ENCODE results near the gene PTCD3.

The PTCD3 gene

DNA sequence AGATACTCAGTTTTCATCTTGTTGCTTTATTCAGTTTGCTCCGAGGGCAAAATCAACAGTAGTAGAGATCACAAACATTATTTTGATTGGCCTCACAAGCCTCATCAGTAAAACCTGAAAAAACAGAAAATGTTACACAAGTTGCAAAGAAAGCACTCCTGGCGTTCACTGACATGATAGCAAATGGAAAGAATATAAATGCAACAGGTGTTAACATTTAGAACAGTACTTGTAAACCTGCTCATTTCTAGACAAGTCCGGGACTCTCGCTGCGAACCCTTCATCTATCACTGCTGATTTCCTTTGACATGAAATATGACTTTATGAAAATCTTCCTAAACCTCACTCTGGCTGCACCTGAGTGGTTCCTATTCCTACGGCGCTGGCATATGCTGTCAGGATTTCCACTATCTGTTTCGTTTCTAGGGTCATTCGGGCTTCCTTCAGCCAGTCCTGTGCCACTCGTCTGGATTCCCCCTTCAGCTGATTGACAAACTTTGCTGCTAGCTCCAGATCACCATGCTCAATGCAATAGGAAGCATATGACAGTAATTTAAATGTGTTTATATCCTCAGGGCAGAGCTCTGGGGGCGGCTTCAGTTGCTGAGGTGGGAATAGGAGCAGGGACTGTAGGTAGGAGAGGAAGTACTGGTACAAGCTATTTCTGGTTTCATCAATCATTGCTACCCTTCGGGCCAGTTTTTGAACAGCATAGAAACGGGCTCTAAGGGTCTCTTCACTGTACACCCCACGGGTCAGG lies 38.1 kb downstream of the PTCD3 start:
- no peak for DNase-seq (ENCODE audit: low read depth)

DNA sequence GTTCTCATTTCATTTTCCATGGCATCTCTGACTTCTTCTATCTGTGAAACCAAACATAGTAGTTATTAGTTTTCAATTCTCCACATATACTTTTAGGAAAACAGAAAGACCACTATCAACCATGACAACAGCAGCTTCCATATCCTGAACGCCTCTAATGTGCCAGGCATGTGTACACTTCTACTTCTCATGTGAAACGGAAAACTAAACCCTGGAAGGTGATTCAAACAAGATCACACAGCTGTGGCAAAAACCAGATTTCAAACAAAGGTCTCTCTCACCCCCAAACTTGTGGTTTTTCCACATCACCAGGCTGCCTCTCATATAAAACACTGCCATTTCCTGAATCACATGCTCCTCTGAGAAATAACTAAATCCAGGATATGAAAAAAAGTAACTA lies 41.8 kb downstream of the PTCD3 start:
- DNase-seq (ENCODE audit: low read depth): no peak

DNA sequence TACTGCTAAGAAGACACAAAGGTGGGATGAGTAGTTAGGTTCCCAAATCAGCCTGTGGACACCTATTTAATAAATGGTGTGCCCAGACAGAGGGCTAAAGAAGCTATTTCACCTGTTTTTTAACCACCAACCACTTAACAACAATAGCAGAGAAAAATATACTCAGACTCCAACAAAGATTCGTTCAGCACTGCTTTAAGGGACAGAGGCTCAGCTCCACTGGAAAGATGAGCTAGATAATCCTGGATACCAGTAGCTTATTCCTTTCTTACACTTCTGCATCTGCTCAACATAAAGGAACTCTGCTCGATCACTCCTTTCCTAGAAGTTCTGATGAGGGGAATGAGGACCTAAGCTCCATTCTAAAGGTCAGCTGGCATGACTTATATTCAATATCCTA lies 44.5 kb downstream of the PTCD3 start:
- no peak for DNase-seq (ENCODE audit: low read depth)

DNA sequence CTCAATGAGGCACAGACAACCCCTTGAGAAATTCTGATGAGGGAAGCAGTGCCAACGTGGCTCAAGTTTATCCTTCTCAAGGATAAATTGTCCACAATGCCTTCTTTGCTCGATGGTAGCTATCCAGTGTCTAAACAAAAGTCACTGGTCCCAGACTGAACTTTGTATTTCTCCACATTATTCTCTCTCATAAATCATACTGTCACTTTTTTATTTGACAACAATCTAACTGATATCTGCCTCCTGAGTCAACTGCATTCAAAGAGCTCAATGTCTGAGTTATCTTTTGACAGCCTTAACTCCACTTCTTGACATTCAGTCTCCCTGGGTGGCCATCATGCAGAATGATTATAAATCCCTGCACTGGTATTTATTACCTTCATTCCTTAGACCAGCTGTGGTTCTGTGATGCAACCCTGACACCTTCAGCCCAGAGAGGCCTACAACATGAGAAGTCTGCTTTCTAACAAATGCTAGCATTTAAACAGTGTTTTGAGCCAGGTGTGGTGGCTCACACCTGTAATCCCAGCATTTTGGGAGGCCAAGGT lies 51.0 kb downstream of the PTCD3 start:
- DNase-seq (ENCODE audit: low read depth): no peak

DNA sequence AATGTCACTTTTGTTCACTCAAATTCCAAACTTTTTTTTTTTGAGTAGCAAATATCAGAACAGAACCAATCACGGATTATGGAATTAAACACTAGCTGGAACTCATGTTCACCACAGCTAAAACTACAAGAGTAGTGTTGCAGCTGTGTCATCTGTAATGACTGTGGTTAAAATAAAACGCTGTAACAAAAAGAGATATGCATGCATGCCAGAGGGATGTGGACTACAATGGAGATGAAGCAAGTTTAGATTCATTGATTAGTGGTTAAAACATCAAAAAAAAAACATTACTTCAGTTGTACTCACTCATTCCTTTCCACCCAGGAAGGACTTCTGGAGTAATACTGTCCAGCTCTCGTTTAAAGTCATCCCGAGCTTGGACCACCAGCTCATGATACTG lies 52.3 kb downstream of the PTCD3 start:
- DNase-seq (ENCODE audit: low read depth): no peak

DNA sequence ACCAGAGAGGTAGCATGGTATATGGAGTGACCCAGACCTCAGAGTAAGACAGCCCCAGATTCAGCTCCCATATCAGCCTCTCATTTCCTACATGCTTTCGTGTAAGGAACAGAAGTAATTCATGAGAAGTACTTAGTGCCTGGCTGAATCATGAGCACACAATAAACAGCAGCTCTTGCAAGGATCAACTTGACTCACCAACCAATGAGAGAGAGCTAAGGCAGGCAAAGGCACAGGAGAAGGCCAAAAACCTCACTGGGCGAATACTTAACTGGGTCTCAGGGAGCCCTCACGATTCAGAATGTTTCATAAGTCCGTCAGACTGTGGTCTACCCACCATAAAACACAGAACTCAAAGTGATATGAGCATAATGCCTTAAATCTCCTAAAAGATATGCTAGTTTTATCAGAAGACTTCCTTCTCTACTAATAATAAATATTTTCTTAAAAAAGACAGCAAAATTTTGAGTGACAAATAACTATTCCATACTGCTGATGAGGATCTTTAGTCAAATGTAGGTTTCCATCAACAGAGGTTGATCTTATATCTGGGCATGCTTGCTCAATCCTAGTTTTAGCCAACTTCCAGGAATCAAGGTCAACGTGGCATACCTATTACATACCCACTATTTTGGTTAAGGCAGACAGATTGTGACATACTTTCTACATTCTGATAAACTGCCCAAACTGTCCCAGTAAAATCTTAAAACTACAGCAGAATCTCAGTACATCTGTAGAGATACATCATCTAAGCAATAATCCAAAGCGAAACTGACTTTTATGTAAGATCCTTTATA lies 54.3 kb downstream of the PTCD3 start:
- no peak for DNase-seq (ENCODE audit: low read depth)

DNA sequence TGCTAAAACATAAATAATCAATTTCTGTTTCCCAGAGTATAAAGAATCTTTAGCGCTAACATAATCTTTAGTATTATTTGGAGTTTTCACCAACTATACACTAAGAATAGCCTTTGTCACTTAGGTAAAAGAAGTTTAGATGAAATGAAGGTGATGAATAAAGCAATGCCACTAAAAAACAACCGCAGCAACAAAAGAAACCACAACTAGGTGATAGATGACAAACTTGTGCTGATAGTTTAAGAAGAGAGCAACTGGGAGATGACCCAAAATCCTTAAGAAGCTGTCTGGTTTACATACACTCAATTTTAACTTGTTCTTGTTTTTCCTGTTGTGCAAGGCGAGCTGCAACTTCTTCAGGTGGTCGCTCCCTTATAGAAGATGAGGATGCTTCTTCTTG lies 64.4 kb downstream of the PTCD3 start:
- DNase-seq (ENCODE audit: low read depth): no peak

DNA sequence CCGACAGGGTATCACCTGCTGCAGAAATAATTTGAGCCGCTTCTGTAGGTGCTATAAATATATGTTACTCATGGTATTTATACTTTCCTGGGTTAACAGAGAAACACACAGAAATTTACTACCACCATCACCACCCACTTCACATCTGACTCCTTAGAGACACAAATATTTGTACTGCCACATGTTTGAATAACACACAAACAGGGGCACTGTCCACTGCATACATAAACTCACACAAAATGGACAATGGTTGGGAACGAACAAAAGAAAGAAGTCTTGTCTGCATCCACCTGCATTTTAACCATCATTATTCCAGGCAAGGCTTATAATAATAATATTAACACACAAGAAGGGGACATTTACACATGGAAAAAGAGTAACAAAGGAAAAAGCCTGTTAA lies 65.3 kb downstream of the PTCD3 start:
- no peak for DNase-seq (ENCODE audit: low read depth)

DNA sequence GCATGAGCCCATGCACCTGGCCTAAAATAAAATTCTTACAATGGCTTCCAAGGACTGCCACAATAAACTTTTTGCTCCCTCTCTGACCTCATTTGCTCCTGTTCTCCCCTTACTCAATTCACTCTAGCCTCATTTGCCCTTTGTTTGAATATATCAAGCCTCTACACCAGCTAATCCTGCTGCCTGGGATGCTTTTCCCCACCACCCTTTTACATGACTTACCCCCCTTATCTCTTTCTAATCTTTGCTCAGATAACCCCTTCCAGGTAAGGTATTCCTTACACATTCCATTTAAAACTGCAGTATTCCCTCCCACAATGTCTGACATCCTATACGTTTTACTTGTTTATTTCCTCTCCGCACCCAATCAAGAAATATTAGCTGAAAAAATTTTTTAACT lies 66.6 kb downstream of the PTCD3 start:
- DNase-seq (ENCODE audit: low read depth): no peak

DNA sequence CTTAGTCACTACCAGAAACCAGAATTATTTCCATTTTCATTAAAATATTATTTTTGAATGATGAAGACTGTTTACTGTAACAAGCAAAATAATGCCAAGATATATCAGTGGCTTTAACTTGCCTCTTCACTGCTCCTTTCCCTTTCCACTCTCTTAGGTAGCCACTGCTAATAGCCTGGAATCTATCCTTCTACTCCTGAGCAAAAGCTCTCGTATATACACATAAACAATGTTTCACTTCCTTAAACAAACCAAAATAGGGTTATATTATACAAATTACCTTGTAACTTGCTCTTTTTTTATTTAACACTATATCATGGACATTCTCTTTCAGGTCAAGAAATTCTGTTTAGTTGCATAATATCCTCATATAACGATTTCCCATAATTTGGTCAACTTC lies 68.4 kb downstream of the PTCD3 start:
- DNase-seq (ENCODE audit: low read depth): no peak

DNA sequence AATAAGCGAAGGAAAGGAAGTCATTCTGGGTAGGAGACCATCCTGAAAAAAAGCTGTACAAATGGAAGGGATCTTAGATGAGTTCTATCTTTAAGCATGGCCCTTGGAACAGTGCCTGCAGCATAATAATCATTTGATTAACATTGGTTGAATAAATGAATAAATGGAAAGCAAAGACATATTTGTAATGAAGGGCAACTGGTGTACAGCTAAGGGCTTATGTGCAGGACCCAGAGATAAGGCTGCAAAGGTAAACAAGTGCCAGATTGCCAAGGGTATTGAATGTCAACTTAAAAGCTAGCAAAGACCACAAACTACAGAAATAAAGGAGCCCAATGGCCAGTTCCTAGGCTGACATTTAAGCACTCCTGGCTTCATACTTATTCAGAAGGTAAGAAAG lies 69.8 kb downstream of the PTCD3 start:
- DNase-seq (ENCODE audit: low read depth): no peak

DNA sequence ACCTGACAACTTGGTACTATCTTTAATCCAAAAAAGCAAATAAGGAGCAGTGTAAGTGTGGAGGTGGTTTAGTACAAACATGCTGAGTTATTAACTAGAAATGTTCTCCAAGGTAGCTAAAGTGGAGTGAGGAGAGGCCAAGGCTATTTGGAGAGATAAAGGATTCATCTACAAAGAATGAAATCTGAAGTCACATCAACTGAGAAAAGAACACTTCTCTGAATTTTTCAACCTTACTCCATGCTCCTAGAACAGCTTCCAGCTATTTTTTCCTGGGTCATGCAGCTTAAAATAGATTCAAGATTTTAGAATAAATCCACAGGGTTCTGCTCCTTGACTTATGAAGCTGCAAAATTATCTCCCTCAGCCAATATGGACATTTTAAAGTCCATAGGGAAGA lies 70.6 kb downstream of the PTCD3 start:
- DNase-seq (ENCODE audit: low read depth): no peak

DNA sequence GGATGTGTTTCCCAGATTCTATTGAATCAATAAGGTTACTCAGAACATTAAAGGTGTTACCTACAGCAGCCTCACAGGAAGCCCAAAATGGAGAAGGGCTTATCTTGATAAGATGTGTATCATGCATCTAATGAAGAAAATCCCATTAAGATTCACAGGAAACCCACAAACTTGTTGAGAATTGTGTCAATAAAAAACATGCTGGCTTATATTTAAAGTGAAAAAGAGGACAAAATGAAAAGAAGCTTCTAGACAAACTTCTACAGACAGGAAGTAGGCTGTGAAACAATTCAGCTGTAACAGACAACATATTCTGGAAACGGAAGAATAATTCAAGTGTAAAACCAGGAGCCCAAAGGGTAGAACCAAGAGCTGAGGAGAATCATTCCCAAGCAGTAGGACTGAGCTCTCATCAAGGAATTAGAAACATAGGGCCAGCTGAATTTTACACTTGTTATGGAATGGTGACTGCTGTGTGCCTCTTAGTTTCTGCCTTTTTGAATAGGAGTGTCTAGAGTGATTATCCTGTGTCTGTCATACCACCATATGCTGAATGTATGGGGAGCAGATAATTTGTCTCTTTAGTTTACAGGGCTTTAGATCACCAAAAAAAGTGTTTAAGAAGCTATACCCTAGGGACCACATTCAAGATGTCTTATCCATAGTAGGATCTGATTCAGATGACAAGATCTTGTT lies 79.6 kb downstream of the PTCD3 start:
- no peak for DNase-seq (ENCODE audit: low read depth)

DNA sequence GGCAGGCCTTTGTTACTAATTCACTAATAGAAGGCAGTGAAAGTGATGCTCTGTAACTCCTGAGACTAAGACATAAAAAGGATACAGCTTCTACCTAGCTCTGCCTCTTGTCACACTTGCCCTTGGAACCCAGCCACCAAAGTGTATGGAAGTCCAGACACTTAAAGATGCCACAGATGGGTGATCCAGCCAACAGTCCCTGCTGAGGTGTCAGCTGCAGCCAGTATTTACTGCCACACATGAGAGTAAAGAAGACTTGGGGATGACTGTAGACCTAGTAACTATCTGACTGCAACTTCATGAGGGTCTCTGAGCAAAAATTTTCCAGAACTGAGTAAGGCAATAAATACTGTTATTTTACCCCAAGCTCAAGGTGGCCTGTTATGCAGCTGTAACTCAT lies 80.4 kb downstream of the PTCD3 start:
- no peak for DNase-seq (ENCODE audit: low read depth)

DNA sequence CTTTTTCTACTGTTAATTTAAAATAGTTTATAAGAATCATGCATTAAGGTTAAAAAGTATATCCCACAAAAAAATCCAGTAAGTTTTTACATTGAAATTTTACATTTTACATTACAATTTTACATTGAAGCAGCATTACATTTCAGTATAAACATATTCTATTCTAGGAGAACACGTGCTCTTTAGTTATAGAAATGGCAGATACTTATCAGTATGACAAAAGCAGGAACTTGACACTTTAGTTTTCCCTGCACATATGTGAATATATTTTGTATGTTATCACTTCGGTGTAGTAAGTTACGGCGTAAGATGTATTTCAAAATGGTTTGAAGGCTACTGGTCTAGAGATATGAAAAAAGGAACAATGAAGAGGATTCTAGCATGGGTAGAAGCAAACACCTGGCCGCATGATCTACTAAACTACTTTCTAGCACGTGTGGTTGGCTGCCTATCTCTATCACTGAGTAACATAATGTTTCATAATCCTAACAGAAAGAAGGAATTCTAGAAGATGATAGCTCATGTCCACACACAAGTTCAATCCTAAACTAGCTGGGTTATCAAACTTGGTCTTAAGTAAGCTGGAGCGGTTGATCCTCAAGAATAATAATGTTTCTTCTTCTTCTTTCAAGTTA lies 83.9 kb downstream of the PTCD3 start:
- DNase-seq (ENCODE audit: low read depth): no peak
